Activated T-cell treated with anti-CD3 and anti-CD28 coated beads, Interleukin-2, amount 50 U/mL, for 4 hours (primary cell): Measurements from ENCODE around the gene CHN2. TPM values are rescaled to one million over a fixed set of nuclear protein-coding genes. Genes with fewer than 3 reads are reported as not detected.

Source experiments
- ATAC-seq, 2 donors: fragments of 200-7000 bp; cut with Tn5 transposase; one replicate each; pipeline ENCODE4 v1.10.0; 2021
- DNase-seq: peaks from one replicate; pipeline ENCODE4 v3.0.0-alpha.2; 2020
- H3K27me3 Mint-ChIP-seq: one replicate; pipeline ENCODE4 v1.8.0; 2021; ENCODE audit warnings: low read depth, mixed read lengths
- H3K36me3 Mint-ChIP-seq: one replicate; pipeline ENCODE4 v1.8.0; 2022; ENCODE audit warnings: mixed read lengths; ENCODE audit not compliant: insufficient read depth
- H3K4me1 Mint-ChIP-seq: one replicate; pipeline ENCODE4 v1.8.0; 2021; ENCODE audit warnings: low read depth, mixed read lengths
- H3K4me3 Mint-ChIP-seq: one replicate; pipeline ENCODE4 v1.8.0; 2021; ENCODE audit warnings: mild to moderate bottlenecking, moderate library complexity, mixed read lengths
- H3K9me3 Mint-ChIP-seq: one replicate; pipeline ENCODE4 v1.8.0; 2021; ENCODE audit warnings: mixed read lengths
- total RNA-seq, 3 donors: library from RNA; stranded (reverse); gene quantifications; one replicate each; pipeline ENCODE4 v1.2.1, GENCODE V29; 2021

The CHN2 gene
- total RNA-seq, 3 donors from 2014 or later, result 1.1 to 1.5 (median 1.4) TPM

DNA sequence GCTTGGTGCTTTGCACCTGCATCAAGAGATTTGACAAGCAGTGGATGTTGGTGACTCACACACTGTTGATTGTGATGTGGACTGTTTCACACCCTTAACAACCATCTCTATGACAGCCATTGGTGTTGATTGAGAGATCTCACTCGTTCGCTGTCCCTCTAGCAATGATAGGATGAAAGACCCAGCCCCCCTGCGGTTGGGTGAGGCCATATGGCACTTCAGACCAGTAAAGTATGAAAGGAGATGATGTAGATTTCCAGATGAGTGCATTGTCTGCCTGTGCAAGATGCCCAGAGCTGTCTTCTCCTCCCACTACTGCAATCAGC, 230.4 kb downstream of the CHN2 start:
- Mint-ChIP-seq H3K9me3 (no peaks in the 10 kb centered on the region), H3K36me3 (no peaks in the 10 kb centered on the region), H3K4me1 (no peaks in the 10 kb centered on the region), H3K27me3 (no peaks in the 10 kb centered on the region), H3K4me3 (no peak overlapping the region)
- DNase-seq (no peak), ATAC-seq (no peak)

DNA sequence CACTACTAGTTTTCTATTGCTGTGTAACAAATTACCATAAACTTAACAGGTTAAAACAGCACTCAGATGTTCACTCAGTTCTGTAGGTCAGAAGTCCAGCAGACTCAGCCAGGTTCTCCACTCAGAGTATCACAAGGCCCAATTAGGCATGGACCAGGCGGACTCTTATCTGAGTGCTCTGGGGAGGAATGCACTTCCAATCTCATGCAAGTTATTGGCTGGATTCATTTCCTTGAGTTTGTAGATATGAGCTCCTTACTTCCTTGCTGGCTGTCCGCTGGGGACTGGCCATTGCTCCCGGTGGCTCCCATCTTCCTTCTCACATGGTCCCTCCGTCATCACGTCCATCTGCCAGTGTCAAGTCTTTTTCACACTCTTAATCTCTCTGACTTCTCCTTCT, 232.0 kb downstream of the CHN2 start:
- H3K9me3 Mint-ChIP-seq, result no peaks in the 10 kb centered on the region
- no peak overlapping the region for H3K4me3 Mint-ChIP-seq
- no peaks in the 10 kb centered on the region for H3K36me3 Mint-ChIP-seq
- no peak for DNase-seq
- no peaks in the 10 kb centered on the region for H3K27me3 Mint-ChIP-seq
- no peak for ATAC-seq
- H3K4me1 Mint-ChIP-seq, result no peaks in the 10 kb centered on the region

DNA sequence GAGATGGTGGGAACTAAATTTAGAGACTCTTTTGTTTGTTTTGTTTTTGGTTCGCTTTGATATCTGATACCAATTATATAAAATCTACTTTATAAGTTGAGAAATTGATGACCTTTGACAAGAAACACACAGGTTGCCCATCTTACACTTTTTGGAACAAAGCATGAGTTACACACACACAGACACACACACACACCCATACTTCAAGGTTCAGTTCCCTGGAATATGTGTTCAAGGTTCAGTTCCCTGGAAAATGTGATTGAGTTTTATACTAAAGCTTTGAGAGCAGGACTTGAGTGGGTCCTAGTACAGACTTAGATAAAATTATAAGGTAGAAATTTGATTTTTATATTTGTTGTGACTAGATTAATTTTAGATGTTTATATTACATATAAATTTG, 234.8 kb downstream of the CHN2 start:
- H3K4me1 Mint-ChIP-seq, result no peaks in the 10 kb centered on the region
- no peaks in the 10 kb centered on the region for H3K27me3 Mint-ChIP-seq
- no peaks in the 10 kb centered on the region for H3K9me3 Mint-ChIP-seq
- no peak overlapping the region for H3K4me3 Mint-ChIP-seq
- ATAC-seq, result no peak
- DNase-seq, result no peak
- H3K36me3 Mint-ChIP-seq, result no peaks in the 10 kb centered on the region

DNA sequence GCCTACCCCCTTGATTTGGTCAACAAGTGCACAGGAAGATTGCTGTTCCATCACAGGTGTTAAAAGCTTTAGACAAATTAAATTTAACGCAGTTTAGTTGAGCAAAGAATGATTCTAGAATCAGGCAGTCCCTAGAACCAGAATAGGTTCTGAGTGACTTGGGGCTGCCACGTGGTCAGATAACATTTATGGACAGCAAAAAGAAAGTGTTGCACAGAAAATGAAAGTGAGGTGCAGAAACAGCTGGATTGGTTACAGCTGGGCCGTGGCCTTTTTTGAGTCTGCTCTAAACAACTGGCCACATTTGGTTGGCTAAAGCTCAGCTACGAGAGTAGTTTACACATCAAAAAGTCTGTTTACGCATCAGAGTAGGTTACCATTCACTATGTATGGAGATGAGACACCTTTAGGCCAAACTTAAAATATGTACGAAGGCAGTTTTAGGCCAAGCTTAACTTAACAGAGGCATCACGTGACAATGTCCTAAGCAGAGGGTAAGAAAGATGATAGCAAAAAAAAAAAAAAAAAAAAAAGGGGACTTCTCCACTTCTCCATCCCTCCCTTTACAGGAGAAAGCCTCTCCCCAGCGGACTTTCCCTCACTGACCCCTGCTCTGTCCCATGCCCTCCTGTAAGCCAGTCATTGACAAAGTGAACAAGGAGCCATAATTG, 235.8 kb downstream of the CHN2 start:
- ATAC-seq, result no peak

DNA sequence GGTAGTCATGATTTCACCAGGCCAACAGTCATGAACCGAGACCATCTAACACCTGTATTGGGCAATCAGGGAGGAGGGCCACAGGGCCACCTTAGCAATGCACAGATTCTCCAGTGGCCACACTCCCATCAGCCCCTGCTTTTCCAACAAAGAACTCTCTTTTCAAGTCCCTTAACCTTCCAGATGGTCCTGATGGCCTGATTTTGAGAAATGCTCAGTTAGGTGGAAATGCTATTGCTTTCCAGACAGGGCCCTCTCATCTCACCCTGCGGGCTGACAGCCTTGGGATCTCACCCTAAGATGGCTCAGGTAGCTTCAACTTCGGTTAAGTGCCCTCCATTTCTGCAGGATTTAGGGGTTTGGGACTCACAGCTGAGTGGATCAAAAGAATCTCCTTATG, 237.1 kb downstream of the CHN2 start:
- ATAC-seq (no peak), DNase-seq (no peak)
- Mint-ChIP-seq H3K36me3 (no peaks in the 10 kb centered on the region), H3K4me1 (no peaks in the 10 kb centered on the region), H3K4me3 (no peak overlapping the region), H3K27me3 (no peaks in the 10 kb centered on the region), H3K9me3 (no peaks in the 10 kb centered on the region)

More for the DNA sequence above, 235.8 kb downstream of the CHN2 start:
- no peaks in the 10 kb centered on the region for H3K4me1 Mint-ChIP-seq
- H3K9me3 Mint-ChIP-seq, result no peaks in the 10 kb centered on the region
- no peaks in the 10 kb centered on the region for H3K27me3 Mint-ChIP-seq
- no peak overlapping the region for H3K4me3 Mint-ChIP-seq
- no peaks in the 10 kb centered on the region for H3K36me3 Mint-ChIP-seq
- no peak for DNase-seq

DNA sequence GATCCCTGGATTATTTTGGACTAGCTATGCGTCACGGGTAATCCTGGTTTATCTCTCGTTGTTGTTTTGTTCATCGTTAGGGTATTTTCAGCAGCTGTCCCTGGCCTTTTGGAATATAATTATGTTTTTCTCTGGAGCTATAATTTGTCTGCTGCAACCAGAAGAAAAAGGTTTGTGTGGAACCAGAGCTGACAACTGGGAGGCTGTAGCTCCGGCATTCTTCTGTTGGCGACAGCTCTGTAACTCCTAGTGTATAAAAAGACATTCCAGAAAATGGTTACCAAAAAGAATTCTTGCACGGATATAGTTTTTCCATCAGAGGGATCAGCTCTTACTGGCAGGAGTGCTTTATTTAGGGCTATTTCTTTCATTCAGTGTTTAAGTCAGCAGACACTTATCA, 238.1 kb downstream of the CHN2 start:
- Mint-ChIP-seq H3K4me1 (no peaks in the 10 kb centered on the region), H3K4me3 (no peak overlapping the region), H3K27me3 (no peaks in the 10 kb centered on the region), H3K9me3 (no peaks in the 10 kb centered on the region), H3K36me3 (no peaks in the 10 kb centered on the region)
- DNase-seq (no peak), ATAC-seq (no peak)

DNA sequence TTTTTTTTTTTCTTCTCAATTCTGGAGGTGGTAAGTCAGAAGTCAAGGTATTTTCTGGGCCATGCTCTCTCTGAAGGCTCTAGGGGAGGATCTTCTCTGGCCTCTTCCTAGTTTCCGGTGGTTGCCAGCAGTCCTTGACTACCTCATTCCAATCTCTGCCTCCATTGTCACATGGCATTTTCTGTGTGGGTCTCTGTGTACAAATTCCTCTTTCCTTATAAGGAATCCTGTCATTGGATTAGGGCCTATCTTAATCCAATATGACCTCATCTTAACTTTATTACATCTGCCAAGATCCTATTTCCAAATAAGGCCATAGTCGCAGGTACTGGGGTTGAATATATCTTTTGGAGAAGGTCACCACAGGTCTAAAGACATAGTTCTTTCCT, 239.8 kb downstream of the CHN2 start:
- no peaks in the 10 kb centered on the region for H3K36me3 Mint-ChIP-seq
- ATAC-seq (no peak), DNase-seq (no peak)
- no peaks in the 10 kb centered on the region for H3K27me3 Mint-ChIP-seq
- no peak overlapping the region for H3K4me3 Mint-ChIP-seq
- H3K9me3 Mint-ChIP-seq, result no peaks in the 10 kb centered on the region
- no peaks in the 10 kb centered on the region for H3K4me1 Mint-ChIP-seq

DNA sequence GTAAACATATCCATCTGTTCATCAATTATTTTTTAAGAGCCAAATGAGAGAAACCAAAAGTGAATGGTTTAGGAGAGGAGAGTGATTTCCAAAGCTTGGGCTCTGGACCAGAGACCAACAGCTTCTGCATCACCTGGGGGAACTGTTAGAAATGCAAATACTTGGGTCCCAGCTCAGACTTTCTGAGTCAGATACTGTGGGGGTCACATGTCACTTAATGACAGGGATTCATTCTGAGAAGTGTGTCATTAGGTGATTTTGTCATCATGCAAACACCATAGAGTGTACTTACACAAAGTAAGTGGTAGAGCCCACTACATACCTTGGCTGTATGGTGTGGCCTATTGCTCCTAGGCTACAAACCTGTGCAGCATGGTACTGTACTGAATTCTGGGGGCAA, 240.6 kb downstream of the CHN2 start:
- H3K27me3 Mint-ChIP-seq, result no peaks in the 10 kb centered on the region
- DNase-seq (no peak), ATAC-seq (no peak)
- H3K9me3 Mint-ChIP-seq, result no peaks in the 10 kb centered on the region
- no peaks in the 10 kb centered on the region for H3K36me3 Mint-ChIP-seq
- H3K4me1 Mint-ChIP-seq, result no peaks in the 10 kb centered on the region
- no peak overlapping the region for H3K4me3 Mint-ChIP-seq

DNA sequence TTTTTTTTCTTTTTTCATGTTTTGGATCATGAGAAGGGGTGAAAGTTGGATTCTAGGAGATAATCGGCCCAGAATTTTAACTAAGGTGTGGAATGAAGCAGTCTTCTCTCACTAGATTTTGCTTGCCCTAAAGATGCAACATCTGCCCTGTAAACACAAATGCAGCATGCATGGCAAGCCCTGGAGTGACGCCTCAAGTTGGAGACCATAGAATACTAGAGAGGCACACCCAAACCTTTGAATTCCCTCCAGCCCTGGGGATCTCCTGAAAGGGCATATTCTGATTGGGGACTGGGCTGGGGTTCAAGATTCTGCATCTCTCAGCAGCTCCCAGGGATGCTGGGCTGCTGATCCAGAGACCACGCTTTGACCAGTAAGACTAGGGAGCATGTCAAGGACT, 241.3 kb downstream of the CHN2 start:
- no peaks in the 10 kb centered on the region for H3K4me1 Mint-ChIP-seq
- ATAC-seq (no peak), DNase-seq (no peak)
- H3K27me3 Mint-ChIP-seq, result no peaks in the 10 kb centered on the region
- no peak overlapping the region for H3K4me3 Mint-ChIP-seq
- no peaks in the 10 kb centered on the region for H3K36me3 Mint-ChIP-seq
- H3K9me3 Mint-ChIP-seq, result no peaks in the 10 kb centered on the region

DNA sequence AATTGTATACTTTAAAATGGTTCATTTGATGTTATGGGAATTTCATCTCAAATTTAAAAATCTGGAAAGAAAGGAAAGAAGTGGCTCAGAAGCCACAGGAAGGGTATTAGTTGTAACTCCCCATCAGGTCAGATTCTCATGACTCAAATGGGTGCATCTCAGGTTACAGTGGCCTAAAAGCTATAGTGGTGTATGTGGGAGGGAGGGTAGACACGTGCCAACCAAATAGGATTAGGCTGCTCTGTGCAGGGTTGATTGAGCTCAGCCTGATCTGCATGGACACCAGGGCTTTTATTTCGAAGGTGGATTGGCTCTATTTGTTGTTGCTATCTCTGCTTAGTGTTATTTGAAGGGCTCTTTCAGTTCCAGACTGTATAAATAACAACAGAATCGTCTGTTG, 247.6 kb downstream of the CHN2 start:
- no peaks in the 10 kb centered on the region for H3K9me3 Mint-ChIP-seq
- no peaks in the 10 kb centered on the region for H3K36me3 Mint-ChIP-seq
- DNase-seq, result no peak
- H3K4me3 Mint-ChIP-seq, result no peak overlapping the region
- no peak for ATAC-seq
- H3K4me1 Mint-ChIP-seq, result no peaks in the 10 kb centered on the region
- H3K27me3 Mint-ChIP-seq, result no peaks in the 10 kb centered on the region

DNA sequence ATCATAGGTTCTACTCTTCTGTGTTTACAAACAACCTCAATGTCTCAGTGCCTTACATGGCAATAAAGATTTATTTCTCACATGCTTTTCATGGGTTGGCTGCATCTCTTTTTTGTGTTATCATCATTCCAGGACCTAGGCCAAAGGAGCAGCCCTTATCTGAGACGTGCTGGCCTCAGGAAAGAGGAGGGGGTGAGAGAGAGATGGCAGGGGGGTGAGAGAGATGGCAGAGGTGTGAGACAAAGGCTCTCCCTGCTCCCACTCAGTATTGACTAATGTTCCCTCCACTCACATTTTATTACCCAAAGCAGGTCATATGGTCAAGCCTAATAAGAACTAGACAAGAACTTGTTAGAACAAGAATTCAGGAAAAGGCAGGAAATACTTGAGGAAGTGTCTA, 249.0 kb downstream of the CHN2 start:
- Mint-ChIP-seq H3K9me3 (no peaks in the 10 kb centered on the region), H3K4me3 (no peak overlapping the region), H3K36me3 (no peaks in the 10 kb centered on the region), H3K4me1 (no peaks in the 10 kb centered on the region), H3K27me3 (no peaks in the 10 kb centered on the region)
- ATAC-seq (no peak), DNase-seq (no peak)

DNA sequence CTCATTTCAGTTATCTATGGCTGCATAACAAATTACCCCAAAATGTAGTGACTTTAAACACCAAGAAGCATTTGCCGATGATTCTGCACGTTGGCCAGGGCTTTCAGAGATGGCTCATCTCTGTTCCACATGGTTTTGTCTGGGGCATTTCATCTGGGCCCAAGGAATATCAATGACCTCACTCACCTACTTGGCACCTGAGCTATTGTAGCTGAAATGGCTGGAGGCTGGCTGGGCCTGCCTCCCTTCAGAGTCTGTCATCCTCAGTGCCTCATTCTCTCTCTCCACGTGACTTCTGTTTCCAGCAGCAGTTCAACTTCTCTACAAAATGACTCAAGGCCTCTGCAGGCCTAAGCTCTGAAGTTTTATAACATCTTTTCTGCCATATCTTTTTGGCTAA, 249.7 kb downstream of the CHN2 start:
- DNase-seq (no peak), ATAC-seq (no peak)
- H3K9me3 Mint-ChIP-seq, result no peaks in the 10 kb centered on the region

DNA sequence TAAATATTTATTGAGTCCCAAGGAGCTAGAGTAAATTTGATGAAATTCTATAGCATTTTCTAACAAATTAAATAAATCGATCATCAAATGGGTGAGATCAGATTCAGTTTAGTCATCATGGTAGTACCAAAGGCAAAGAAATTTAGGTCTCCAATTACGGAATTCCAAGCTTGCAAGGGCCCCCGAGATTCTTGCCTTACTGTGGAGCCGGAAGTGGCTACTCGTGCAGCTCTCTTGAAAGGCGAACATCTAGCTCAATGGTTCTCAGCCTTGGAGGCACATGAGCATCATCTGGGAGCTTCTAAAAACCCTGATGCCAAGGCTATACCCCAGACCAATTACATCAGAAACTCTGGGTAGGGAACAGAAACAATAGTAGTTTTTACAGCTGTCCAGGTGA, 251.2 kb downstream of the CHN2 start:
- H3K4me1 Mint-ChIP-seq, result no peaks in the 10 kb centered on the region
- H3K27me3 Mint-ChIP-seq, result no peaks in the 10 kb centered on the region
- no peaks in the 10 kb centered on the region for H3K36me3 Mint-ChIP-seq
- no peak for ATAC-seq
- H3K4me3 Mint-ChIP-seq, result no peak overlapping the region
- no peak for DNase-seq
- no peaks in the 10 kb centered on the region for H3K9me3 Mint-ChIP-seq

More for the DNA sequence above, 249.7 kb downstream of the CHN2 start:
- Mint-ChIP-seq H3K4me1 (no peaks in the 10 kb centered on the region), H3K27me3 (no peaks in the 10 kb centered on the region), H3K36me3 (no peaks in the 10 kb centered on the region), H3K4me3 (no peak overlapping the region)

DNA sequence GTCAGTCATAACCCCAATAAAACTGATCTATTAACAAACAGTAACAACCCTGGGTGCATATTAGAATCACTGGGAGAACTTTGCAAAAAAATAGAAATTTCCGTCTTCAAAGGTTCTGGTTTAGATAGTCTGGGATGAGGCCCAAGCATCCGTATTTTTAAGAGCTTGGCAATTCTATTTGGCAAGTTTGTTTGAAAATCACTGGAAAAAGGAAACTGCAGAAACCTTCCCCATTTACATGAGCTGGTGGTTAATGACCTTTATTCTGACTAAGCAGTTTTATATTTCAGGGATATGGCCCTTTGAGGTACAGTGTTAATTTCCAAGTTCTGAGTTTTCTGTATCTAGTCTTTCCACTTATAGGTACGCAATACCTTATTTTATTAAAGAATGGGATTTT, 253.3 kb downstream of the CHN2 start:
- H3K36me3 Mint-ChIP-seq, result no peaks in the 10 kb centered on the region
- no peaks in the 10 kb centered on the region for H3K4me1 Mint-ChIP-seq
- no peaks in the 10 kb centered on the region for H3K9me3 Mint-ChIP-seq
- no peak for DNase-seq
- no peak overlapping the region for H3K4me3 Mint-ChIP-seq
- no peaks in the 10 kb centered on the region for H3K27me3 Mint-ChIP-seq
- no peak for ATAC-seq

DNA sequence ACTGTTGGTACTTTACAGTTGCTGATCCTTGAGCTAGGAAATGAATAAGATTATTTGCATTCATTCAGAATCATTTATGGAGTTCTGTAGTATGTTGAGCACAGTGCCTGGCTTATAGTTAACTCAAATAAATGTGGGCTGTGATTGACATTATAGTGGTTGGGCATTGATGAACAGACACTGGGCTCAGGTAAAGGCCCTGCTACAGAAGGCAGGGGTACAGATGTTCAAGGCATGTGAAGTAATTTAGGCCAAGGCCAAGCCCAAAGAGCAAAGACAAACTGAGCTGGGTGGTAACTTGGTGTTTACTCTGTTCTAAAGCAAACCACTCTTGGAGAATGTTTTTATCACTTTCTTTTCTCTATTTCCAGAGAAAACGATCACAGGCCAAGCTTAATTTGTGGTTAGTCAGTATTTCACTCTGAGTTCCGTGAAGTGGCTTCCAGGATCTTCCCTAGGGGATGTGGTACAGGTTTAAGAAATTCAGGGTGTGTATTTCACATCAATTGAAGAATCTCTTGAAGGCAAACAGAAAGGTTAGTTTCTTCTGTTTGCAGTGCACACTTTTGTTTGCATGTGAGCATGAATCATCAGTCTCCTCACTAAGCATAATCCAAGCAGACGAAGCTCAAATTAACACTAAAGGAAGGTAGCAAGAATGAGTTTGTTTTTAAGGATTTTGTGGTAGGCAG, 255.1 kb downstream of the CHN2 start:
- no peaks in the 10 kb centered on the region for H3K27me3 Mint-ChIP-seq
- no peak overlapping the region for H3K4me3 Mint-ChIP-seq
- no peak for ATAC-seq

More for the DNA sequence above, 255.1 kb downstream of the CHN2 start:
- DNase-seq, result no peak
- no peaks in the 10 kb centered on the region for H3K36me3 Mint-ChIP-seq
- H3K9me3 Mint-ChIP-seq, result no peaks in the 10 kb centered on the region
- no peaks in the 10 kb centered on the region for H3K4me1 Mint-ChIP-seq
